ENCODE measurements around the gene SYT10.
"Not testable (repeated sequence)": the region's sequence is repeated elsewhere in the genome, so short reads cannot be mapped to it uniquely, and the experiment has no call there.

SYT10 gene

GRCh38 chr12:33431648-33432047 lies 8.0 kb downstream of the SYT10 start:
- no peak overlapping the region for H3K4me3 ChIP-seq (ENCODE audit: low read depth, low read length)
- TF ChIP-seq, protein P1, sequence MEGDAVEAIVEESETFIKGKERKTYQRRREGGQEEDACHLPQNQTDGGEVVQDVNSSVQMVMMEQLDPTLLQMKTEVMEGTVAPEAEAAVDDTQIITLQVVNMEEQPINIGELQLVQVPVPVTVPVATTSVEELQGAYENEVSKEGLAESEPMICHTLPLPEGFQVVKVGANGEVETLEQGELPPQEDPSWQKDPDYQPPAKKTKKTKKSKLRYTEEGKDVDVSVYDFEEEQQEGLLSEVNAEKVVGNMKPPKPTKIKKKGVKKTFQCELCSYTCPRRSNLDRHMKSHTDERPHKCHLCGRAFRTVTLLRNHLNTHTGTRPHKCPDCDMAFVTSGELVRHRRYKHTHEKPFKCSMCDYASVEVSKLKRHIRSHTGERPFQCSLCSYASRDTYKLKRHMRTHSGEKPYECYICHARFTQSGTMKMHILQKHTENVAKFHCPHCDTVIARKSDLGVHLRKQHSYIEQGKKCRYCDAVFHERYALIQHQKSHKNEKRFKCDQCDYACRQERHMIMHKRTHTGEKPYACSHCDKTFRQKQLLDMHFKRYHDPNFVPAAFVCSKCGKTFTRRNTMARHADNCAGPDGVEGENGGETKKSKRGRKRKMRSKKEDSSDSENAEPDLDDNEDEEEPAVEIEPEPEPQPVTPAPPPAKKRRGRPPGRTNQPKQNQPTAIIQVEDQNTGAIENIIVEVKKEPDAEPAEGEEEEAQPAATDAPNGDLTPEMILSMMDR (IDR thresholded peaks at IDR 0.05; ENCODE audit: borderline replicate concordance, insufficient read depth, low read depth, low read length): no peak

DNA sequence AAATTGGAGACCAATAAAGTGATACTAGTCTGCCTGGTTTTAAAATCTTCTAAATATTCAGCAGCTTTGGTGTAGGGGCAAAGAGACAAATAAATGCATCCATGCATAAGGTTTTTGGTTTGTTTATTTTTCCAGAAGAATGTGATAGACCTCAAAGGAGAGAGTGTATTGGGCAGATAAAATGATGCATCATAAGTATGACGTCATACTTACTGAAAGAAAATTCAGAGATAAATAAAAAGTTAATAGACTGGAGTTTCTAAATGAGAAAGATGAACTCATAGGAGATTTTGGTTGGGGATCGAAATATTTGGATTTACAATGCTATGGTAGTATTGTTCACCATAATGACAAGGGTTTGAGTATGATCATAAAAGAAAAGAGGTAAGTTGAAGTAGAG lies 10.2 kb downstream of the SYT10 start:
- TF ChIP-seq, protein P1 (IDR thresholded peaks at IDR 0.05; ENCODE audit: borderline replicate concordance, insufficient read depth, low read depth, low read length): no peak
- no peak overlapping the region for H3K4me3 ChIP-seq (ENCODE audit: low read depth, low read length)

- TF ChIP-seq, protein P1 (IDR thresholded peaks at IDR 0.05; ENCODE audit: borderline replicate concordance, insufficient read depth, low read depth, low read length): peak; percentile 21; the same call in 1 of the 2 replicates
- H3K4me3 ChIP-seq (ENCODE audit: low read depth, low read length): no peak overlapping the region
Measured at GRCh38 chr12:33427071-33427470, 12.5 kb downstream of the SYT10 start.

DNA sequence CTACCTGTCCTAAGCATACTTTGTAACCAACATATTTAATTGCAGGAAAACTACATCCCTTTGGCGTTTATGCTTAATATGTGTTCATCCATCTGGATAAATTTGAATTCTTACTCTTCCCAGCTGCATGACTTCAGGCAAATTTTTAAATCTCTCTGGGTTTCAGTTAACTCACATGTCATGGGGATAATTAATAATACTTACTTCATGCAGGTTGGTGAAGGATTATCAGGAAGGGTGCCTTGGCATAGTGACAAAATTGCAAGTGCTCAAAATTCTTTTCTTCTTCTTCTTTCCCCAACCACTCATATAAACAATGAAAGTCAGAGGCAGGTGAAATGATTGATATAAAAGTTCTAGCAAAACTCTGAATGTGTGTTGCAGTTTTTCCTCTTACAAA lies 15.9 kb downstream of the SYT10 start:
- no peak overlapping the region for H3K4me3 ChIP-seq (ENCODE audit: low read depth, low read length)
- TF ChIP-seq, protein P1 (IDR thresholded peaks at IDR 0.05; ENCODE audit: borderline replicate concordance, insufficient read depth, low read depth, low read length): no peak

DNA sequence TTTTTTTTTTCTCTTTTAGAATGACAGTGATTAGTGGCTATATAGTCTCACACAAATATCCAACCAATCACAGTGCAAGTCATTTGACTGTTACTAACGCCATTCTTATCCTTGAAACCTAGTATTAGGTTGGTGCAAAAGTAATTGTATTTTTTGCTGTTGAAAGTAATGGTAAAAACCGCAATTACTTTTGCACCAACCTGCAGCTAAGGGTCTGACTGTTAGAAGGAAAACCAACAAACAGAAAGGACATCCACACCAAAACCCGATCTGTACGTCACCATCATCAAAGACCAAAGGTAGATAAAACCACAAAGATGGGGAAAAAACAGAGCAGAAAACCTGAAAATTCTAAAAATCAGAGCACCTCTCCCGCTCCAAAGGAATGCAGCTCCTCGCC lies 27.2 kb downstream of the SYT10 start:
- not testable (repeated sequence) for H3K4me3 ChIP-seq (ENCODE audit: low read depth, low read length)

GRCh38 chr12:33383503-33383902 lies 56.1 kb downstream of the SYT10 start:
- TF ChIP-seq, protein P1 (IDR thresholded peaks at IDR 0.05; ENCODE audit: borderline replicate concordance, insufficient read depth, low read depth, low read length): no peak

DNA sequence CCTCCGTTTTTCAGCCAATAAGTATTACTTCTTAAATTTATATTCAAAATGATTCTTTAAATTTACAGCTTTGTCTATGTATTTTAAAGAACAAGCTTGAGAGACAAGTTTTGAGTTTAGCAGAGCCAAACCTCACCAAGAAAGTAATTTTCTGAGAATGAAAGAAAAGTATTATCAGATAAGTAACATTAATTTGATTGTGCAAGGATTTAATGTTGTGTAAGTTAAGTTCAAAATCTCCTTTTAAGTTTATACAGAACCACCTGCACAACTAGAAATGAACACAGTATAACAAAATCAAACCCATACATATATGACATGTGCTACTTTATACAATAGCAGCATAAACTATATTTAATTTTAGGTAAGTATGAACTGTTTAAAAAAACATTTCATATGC lies 63.5 kb downstream of the SYT10 start:
- TF ChIP-seq, protein P1 (IDR thresholded peaks at IDR 0.05; ENCODE audit: borderline replicate concordance, insufficient read depth, low read depth, low read length): no peak
- no peak overlapping the region for H3K4me3 ChIP-seq (ENCODE audit: low read depth, low read length)

More at GRCh38 chr12:33383503-33383902, 56.1 kb downstream of the SYT10 start:
- H3K4me3 ChIP-seq (ENCODE audit: low read depth, low read length): no peak overlapping the region

GRCh38 chr12:33370318-33370717 lies 69.3 kb downstream of the SYT10 start:
- H3K4me3 ChIP-seq (ENCODE audit: low read depth, low read length): no peak overlapping the region
- TF ChIP-seq, protein P1 (IDR thresholded peaks at IDR 0.05; ENCODE audit: borderline replicate concordance, insufficient read depth, low read depth, low read length): no peak
